Erythroblast (primary cell): ENCODE data around the gene SUSD1.

Experiments
- DNase-seq, 2 experiments: peaks; one replicate each; lab custom pipeline; 2025; lab: John Stamatoyannopoulos, UW
- GATA1 ChIP-seq: IDR thresholded peaks from 2 replicates; pipeline ENCODE4 v1.6.1; 2011; ENCODE audit warnings: low read depth, mild to moderate bottlenecking, control low read depth, low read length, moderate library complexity
- POLR2A ChIP-seq: IDR thresholded peaks from 2 replicates; pipeline ENCODE4 v1.6.1; 2011; ENCODE audit warnings: mild to moderate bottlenecking, low read length

Gene SUSD1

GRCh38 chr9:112069318-112070169 lies 105.6 kb downstream of the SUSD1 start:
- TF ChIP-seq POLR2A (no peak), GATA1 (no peak)
- DNase-seq = peak; percentile 45 to 68

- TF ChIP-seq POLR2A = no peak
- no peak for TF ChIP-seq GATA1
- DNase-seq = peak in 1 of 2 experiments; percentile 9
These were observed 109.1 kb downstream of the SUSD1 start for GRCh38 chr9:112065806-112066606.

GRCh38 chr9:112064871-112065270 lies 110.2 kb downstream of the SUSD1 start:
- TF ChIP-seq GATA1 (no peak), POLR2A (no peak)
- DNase-seq = no peak

- DNase-seq = no peak
- TF ChIP-seq GATA1 (no peak), POLR2A (no peak)
These were observed 111.5 kb downstream of the SUSD1 start for GRCh38 chr9:112063586-112063985.

- DNase-seq = no peak
- no peak for TF ChIP-seq GATA1
- TF ChIP-seq POLR2A = no peak
These were observed 111.9 kb downstream of the SUSD1 start for GRCh38 chr9:112063151-112063550.

- DNase-seq = peak; percentile 20 to 61
- no peak for TF ChIP-seq POLR2A
- TF ChIP-seq GATA1 = no peak
These were observed 113.9 kb downstream of the SUSD1 start for GRCh38 chr9:112061152-112061740.

GRCh38 chr9:112059966-112060320 lies 115.2 kb downstream of the SUSD1 start:
- no peak for TF ChIP-seq POLR2A
- DNase-seq = peak in 1 of 2 experiments; percentile 44

- TF ChIP-seq GATA1 (no peak), POLR2A (no peak)
- DNase-seq = peak; percentile 75 to 83
These were observed 115.7 kb downstream of the SUSD1 start for GRCh38 chr9:112059145-112059965.

- no peak for TF ChIP-seq POLR2A
- no peak for TF ChIP-seq GATA1
- DNase-seq = no peak
These were observed 118.1 kb downstream of the SUSD1 start for GRCh38 chr9:112056996-112057395.

- DNase-seq = no peak
These were observed 120.2 kb downstream of the SUSD1 start for GRCh38 chr9:112054916-112055315.

GRCh38 chr9:112051812-112052211 lies 123.3 kb downstream of the SUSD1 start:
- TF ChIP-seq POLR2A = no peak
- no peak for TF ChIP-seq GATA1
- DNase-seq = no peak

More at GRCh38 chr9:112054916-112055315, 120.2 kb downstream of the SUSD1 start:
- TF ChIP-seq GATA1 (no peak), POLR2A (no peak)

- TF ChIP-seq GATA1 (no peak), POLR2A (no peak)
- no peak for DNase-seq
These were observed 124.3 kb downstream of the SUSD1 start for GRCh38 chr9:112050544-112051475.
